NCI-H2196 treated with DMSO at 0.1 percent for 48 hours (cell line): ENCODE data around the gene MYBPC2.

Source experiments
- DNase-seq: peaks from one replicate; lab custom pipeline; 2025; ENCODE audit not compliant: unreplicated experiment; lab: John Stamatoyannopoulos, UW

Gene MYBPC2

DNA sequence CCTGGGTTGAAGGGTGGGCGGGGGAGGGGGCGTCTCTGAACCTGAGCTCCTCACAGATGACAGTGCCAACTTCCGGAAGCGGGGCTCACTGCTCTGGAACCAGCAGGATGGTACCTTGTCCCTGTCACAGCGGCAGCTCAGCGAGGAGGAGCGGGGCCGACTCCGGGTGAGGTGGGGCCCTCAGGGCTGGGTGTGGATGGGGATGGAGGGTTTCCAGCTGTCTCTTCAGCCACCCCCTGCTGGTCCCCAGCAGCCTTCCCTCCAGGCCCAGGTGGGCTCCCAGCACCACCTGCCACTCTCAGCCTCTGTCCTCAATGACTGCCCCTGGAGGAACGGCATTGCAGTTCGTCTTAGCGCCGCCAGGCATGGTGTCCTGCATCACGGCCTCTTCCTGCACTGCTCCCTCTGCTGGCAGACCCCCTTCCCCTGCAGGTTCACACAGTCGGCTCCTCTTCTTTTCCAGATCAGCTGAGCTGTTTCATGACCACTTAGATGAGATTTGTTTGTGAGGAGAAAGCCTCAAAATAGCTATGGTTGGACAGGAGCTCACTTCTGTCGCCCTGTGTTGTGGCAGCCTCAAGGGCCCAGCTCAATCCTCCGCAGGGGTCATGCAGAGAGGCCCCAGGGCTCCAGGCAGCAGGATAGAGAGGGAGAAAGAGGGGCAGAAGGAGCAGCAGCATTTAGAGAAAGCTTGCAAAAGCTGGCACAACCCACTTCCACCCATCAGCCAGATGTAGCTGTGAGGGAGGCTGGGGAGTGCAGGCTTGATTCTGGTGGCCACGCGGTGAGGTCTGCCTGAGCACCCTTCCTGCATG lies 46.4 kb downstream of the MYBPC2 start:
- no peak for DNase-seq

DNA sequence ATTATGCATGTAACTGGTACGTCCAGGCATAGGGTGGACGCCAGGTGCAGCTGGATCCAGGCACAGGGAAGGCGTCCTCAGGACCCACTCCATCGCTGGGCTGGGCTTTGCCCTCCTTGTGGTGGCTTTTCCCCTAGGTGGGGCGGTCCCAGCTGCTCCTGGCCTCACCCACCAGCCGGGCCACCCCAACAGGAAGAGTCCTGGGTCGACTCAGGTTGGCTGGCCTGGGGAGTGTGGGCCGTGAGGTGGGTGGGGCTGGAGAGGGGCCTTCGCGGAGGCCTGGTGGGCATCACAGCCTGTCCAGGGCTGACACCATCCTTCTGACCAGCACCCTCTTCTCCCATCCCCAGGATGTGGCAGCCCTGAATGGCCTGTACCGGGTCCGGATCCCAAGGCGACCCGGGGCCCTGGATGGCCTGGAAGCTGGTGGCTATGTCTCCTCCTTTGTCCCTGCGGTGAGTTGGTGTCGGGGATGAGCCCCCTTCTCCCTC lies 47.1 kb downstream of the MYBPC2 start:
- DNase-seq = no peak

DNA sequence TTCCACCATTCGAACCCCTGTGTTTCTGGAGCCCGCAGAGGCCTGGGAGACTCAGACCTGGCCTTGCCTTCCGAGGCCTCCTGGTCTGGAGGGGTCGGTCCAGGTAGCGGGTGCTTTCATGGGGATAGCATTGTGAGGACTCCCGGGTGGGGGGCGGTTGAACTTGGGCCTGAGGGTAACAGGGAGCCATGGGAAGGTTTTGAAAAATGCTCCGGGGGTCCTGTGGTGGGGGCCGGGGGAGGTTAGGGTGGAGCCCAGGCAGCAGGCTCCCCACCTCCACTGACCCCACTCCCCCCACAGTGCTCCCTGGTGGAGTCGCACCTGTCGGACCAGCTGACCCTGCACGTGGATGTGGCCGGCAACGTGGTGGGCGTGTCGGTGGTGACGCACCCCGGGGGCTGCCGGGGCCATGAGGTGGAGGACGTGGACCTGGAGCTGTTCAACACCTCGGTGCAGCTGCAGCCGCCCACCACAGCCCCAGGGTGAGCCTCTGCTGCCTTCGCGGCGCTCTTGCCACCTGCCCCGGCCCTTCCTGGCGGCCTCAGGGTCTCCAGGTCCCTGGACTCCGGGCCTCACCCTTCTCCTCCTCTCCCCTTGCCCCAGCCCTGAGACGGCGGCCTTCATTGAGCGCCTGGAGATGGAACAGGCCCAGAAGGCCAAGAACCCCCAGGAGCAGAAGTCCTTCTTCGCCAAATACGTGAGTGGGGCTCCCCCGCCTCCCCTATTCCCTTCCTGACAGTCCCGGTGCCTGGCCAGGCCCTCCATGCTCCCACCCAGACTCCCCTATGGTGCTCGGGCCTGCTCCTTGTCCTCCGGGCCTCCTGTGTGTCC lies 47.8 kb downstream of the MYBPC2 start:
- DNase-seq = no peak

DNA sequence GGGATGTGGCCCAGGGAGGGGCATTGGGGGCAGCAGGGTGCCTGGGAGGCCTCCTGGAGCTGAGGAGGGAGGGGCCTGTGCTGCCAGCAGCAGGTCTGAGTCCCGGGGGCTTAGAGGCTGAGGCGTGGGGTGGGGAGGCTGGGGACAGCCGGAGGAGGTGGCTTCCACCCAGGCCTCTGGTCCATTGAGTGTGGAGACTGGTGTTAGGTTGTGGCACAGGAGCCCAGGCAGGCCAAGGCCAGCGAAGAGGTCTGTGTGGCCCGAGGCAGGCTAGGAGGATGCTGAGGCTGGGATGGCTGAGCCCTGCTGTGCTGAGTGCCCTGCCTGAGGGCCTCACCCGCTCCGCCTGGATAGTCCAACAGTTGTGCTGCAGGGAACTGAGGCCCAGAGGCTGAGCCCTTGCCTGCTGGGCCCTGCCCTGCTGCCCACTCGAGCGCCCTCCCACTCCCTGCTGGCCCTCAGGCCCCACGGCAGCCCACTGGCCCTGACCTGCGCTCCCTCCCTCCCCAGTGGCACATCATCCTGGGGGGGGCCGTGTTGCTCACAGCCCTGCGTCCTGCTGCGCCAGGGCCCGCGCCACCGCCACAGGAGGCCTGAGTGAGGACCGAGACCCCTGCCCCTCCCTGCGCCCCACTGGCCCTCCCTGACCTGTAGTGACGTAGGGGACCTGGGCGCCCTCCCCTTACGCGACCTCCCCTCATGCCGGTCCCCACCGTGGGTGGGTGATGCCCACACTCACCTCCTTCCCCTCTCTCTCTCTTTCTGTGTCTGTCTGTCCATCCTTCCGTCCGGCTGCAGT lies 48.9 kb downstream of the MYBPC2 start:
- no peak for DNase-seq

DNA sequence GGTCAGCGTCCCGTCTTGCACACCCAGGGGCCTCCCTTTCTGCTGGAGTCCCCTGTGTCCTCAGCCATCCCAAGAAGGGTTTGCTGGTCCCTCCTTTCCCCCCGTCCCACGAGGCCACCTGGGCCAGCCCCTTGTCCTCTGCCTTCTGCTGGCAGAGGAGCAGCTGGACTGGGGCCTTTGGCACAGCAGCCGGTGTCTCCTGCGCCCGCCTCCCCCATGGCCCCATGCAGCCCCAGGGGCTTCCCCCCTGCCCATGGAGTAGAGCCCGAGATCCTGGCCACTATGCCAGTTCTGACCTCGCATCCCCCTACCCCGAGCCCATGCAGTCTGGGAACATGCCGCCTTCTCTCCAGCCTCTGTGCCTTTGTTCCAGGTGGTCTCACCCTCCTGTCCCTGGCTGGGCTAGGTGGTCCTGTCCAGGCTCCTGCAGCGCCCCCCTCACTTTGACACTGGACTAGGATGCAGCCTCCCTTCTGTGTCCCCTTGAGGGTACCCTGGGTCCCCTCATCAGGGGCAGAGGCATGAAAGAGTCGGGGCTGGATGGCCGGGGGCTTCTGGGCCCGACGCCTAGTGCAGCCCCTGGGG lies 49.7 kb downstream of the MYBPC2 start:
- no peak for DNase-seq

DNA sequence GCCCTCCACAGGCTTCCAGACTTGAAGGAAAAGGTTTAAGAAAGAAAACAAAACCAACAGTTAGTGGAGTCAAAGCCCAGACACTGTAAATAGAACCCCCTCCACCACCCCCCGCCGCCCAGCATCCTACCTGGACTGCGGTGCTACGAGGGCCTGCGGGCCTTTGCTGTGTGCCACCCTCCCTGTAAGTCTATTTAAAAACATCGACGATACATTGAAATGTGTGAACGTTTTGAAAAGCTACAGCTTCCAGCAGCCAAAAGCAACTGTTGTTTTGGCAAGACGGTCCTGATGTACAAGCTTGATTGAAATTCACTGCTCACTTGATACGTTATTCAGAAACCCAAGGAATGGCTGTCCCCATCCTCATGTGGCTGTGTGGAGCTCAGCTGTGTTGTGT lies 50.2 kb downstream of the MYBPC2 start:
- DNase-seq = no peak

DNA sequence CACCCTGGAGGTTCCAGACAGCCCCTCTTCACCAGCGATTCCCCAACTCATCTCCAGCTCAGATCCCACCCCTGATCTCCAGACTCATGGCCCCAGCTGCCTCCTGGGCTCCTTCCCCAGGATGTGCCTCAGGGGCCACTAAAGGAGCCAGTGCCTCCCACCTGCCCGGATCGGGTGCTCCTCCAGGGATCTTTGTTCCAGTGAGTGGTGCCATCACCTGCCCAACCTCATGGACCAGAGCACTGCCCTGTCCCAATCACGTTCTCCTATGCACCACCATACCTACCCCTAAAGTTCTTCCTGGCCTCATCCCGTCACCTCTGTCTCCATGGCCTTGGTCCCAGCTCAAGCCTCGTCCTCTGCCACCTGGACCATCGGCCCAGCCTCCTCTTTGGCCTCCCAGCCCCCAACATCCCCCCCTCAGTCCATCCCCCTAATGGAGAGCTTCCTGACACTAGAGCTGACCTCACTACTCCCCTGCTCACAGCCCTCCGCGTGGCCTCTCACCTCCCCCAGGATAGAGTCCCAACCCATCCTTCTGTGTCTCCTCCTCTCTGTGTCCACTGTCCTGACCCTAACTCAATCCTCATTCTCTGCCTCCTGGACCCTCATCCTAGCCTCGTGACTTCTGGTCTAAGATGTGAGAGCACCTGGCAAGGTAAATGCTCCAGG lies 52.7 kb downstream of the MYBPC2 start:
- DNase-seq = no peak

DNA sequence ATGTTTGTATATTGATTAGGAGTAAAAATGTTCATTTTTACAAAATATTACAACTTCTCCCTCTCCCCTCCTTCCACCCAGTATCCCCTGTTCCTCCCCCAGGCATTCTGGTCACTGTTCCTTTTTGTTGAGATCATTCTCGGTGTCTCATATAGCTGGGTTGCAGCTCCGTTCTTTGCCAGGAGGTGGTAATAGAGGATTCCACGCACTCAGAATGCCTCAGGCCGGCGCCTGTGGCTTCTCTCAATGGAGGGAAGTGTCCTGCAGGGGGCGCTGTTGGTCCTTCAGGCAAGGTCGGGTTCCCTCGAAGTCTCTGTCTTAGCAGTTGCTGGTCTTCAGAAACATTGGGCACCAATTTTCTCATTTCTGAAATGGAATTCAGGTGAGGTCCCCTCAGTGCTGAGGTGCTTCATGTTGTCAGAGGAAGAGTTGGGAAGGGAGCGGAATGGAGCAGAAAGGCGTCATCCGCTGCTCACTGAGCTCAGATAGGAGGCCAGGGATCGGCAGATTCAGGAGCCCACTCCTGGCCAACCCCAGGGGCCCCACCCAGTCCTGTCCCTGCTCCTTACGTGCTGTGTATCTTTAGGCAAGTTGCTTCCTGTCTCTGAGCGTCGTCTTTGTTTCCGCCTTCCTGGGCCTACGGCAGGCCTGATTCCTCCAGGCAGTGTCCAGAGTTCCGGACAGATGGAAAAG lies 54.3 kb downstream of the MYBPC2 start:
- DNase-seq = no peak

DNA sequence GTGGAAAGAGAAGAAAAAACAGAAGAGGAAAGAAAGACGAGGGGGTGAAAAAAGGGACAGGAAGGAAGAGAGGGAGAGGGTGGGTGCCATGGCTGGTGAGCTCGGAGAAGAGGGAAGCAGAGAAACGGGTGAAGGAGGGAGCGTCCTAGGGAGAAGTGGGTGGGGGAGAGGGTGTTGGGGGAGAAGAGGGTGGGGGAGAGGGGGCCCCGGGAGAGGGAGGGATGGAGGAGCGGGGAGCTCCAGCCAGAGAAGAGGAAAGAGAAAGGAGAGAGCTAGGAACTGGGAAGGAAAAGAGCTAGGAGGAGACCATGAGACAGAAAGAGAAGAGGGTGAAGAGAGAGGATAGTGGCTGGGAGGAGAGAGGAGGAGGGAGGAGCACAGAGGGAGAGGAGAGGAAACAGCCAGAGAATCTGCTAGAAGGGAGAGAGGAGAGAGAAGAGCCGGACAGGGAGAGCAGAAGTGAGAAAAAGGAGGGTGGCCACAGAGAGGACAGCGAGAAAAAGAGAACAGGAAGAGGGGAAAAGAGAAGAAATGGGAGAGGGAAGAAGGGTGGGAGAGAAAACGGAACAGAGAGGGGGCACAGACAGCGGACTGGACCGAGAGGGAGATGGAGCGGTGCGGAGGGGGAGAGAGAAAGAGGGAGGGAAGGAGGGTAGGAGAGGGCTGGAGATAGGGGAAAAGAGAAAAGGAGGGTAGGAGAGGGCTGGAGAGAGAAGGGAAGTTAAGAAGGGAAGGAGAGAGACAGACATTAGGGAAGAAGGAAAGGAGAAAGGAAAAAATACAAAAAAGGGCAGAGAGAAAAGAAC lies 55.9 kb downstream of the MYBPC2 start:
- DNase-seq = no peak

DNA sequence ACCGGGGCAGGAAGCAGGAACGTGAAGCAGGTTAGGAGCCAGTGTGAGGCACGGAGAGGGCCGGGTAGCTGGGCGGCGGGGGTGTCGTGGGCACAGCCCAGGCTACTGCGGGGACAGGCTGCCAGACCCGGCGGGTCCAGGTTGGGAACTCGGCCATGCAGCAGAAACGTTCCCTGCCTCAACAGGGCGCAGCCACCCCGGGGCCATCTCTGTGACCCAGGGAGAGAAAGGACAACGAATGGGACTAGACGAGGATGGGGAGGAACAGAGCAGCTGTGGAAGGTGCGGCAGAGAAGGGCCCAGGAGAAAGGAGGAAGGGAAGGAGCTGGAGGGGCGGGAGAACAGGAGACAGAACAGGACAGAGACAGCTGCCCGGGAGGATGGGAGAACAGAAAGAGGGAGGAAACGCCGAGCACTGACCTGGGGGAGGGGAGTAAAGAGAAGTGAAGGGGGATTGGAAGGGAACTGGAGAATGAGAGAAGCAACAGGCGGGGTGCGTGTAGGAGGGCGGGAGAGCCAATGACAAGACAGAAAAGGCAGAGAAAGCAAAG lies 56.8 kb downstream of the MYBPC2 start:
- DNase-seq = no peak

DNA sequence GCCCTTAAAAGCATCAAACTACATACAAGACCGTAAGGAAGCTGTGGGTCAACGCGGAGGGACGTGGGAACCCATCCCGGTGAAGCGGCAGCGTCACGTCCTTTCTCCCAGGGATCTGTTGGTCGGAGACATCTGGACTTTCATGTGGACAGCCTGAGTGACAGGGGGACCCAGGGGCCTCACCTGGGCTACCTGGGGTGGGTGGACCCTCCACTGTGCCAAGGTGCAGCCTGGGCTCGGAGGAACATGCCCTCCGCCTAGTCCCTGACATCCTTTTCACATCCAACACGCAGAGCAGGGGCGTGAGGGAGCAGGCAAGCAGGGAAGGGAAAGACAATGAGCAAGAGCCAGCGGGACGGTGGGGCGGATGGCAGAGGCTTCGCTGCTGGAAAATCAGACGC lies 57.7 kb downstream of the MYBPC2 start:
- DNase-seq = no peak

DNA sequence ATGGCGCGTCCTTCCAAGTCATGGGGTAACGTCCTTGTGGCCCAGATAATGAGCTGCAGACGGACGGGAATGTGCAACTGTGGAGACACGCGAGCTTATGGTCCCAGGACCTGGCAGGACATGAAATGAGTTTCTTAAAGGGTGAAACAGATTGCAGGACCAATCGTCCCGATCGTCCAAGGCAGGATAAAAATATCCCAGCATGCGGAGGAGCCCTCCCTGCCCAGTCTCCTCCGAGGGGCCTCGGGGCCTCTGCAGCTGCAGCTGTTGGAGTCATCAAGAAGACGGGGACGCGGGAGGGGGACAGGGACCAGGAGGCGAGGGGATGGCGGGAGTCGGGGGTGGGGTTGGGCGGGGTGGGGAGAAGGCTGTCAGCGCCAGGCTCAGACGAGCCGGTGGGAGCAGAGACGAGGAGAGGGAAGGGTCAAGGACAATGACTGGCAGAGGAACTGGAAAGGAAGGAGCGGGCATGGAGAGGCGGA lies 58.3 kb downstream of the MYBPC2 start:
- DNase-seq = no peak

DNA sequence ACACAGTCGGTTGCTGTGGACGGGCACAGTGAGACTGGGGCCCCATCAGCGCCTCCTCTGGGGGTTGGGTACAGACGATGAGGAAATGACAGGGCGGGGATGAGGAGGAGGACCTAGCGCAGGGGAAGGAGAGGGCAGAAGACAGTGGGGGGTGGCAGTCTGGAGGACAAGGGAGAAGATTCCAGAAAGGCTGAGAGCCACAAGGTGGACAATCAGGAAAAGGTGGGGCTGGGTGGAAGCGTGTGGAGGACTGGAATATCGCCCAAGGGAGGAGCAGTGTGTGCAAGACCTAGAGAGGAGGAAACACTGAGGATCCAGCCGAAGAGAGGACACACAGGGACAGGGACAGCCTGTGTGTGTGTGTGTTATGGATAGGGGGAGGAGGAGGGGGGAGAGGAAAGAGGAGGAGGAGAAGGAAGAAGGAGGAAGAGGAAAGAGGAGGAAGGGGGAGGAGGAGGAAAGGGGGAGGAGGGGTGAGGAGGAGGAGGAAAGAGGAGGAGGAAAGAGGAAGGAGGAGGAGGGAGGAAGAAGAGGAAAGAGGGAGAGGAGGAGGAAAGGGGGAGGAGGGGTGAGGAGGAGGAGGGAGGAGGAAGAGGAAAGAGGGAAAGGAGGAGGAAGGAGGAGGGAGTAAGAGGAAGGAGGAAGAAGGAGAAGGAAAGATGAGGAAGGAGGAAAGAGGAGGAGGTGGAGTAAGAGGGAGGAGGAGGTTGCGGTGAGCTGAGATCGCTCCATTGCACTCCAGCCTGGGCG lies 59.8 kb downstream of the MYBPC2 start:
- DNase-seq = no peak

DNA sequence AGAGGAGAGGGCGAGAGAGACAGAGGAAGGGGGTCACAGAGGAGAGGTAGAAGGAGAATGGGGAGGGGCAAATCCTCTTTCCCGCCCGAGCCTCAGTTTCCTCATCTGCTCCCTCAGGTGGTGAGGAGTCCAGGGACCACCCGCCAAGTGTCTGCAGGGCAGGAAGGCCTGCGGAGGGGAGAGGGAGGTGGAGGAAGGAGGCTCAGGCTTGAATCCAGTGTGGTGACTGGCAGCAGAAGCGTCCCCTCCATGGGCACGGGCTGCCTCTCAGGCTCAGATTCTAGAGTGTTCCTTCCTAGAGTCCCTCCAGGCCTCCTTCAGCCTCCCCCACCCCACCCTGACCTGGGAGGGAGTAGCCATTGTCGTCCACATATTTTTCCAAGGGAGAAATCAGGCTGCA lies 60.5 kb downstream of the MYBPC2 start:
- DNase-seq = no peak

DNA sequence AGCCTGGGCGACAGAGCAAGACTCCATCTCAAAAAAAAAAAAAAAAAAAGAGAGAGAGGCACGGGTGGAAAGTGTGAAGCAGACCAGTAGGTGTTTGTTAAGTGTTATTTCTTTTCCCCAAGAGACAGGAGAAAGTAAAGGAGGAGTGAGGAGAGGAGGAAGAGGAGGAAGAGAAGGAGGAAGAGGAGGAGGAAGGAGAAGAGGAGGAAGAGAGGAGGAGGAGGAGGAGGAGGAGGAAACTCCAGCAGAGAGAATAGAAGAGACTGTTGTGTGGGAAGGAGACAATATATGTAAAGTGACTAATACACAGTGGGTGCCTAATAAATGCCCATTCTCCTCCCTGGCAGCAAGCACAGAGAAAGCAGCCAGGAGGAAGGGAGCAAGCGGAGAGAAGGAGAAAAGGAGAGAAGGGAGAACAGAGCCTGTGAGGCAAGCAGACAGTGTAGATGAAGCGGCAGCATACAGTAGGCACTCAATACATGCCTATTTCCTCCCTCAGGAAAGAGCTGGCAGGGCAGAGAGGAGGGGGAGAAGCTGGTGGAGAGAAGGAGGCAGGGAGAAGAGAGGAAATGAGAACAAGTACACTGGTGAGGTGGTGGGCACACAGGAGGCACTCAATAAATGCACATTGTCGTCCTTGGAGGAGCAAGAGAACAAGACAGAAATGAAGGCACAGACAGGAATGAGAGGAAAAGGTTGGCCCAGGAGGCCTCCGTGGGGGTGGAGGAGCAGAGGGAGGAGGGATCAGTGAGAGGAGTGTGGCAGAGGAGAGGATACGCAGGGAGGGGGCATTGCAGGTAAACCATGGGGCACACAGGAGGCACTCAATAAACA lies 61.7 kb downstream of the MYBPC2 start:
- no peak for DNase-seq

DNA sequence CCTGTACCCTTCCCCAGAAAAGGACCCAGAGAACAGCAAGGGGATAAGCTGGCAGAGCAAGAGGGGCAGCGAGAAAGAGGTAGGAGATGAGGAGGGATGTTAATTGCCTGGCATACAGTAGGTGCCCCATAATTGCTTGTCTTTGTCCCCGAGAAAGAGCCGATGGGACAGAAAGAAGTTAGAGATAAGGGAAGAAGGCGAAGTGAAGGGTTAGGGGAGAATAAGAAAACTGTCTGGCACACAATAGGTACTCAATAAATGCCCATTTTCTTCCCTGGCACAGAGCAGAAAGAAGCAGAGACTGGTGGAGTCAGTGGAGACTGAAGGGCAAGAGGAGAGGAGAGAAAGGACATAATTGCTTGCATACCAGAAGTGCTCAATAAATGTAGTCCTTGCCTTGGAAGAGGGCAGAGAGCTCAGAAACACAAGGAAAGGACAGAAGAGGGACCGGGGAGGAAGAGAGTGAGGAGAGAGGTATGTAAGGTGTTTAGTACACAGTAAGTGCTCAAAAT lies 62.4 kb downstream of the MYBPC2 start:
- DNase-seq = no peak
